Neural progenitor cell (in vitro differentiated cells): ENCODE measurements around the gene SH3GL3. TPM values are rescaled to one million over a fixed set of nuclear protein-coding genes. Genes with fewer than 3 reads are reported as not detected.

Source experiments
- DNase-seq: peaks from one replicate; pipeline ENCODE4 v3.0.0-alpha.2; 2016; ENCODE audit warnings: low spot score
- H2AFZ ChIP-seq: fragments of 200-600 bp; sonication (generic); replicated peaks from 2 replicates; pipeline ENCODE4 v1.6.1; 2016; ENCODE audit warnings: antibody characterized with exemption
- H3F3A ChIP-seq: fragments of 200-600 bp; sonication (generic); 2 replicates; pipeline ENCODE4 v1.6.1; 2016; ENCODE audit warnings: antibody characterized with exemption, low read depth
- H3K27ac ChIP-seq: fragments of 200-600 bp; sonication (generic); 2 replicates; pipeline ENCODE4 v1.5.1; 2016; ENCODE audit warnings: mild to moderate bottlenecking
- H3K27me3 ChIP-seq: fragments of 200-600 bp; sonication (generic); 2 replicates; pipeline ENCODE4 v1.6.1; 2016; ENCODE audit warnings: mild to moderate bottlenecking, moderate library complexity
- H3K36me3 ChIP-seq: fragments of 200-600 bp; sonication (generic); 2 replicates; pipeline ENCODE4 v1.5.1; 2016
- H3K4me1 ChIP-seq: fragments of 200-600 bp; sonication (generic); 2 replicates; pipeline ENCODE4 v1.6.1; 2016; ENCODE audit warnings: mixed run types
- H3K4me2 ChIP-seq: fragments of 200-600 bp; sonication (generic); 2 replicates; pipeline ENCODE4 v1.6.1; 2016
- H3K4me3 ChIP-seq: fragments of 200-600 bp; sonication (generic); 2 replicates; pipeline ENCODE4 v1.5.1; 2016
- H3K79me2 ChIP-seq: fragments of 200-600 bp; sonication (generic); 2 replicates; pipeline ENCODE4 v1.6.1; 2016; ENCODE audit warnings: low read depth
- H3K9ac ChIP-seq: fragments of 200-600 bp; sonication (generic); 2 replicates; pipeline ENCODE4 v1.6.1; 2016
- H3K9me3 ChIP-seq: fragments of 200-600 bp; sonication (generic); 2 replicates; pipeline ENCODE4 v1.5.1; 2016; ENCODE audit warnings: low read depth
- H4K20me1 ChIP-seq: fragments of 200-600 bp; sonication (generic); 2 replicates; pipeline ENCODE4 v1.6.1; 2016; ENCODE audit warnings: low read depth
- H3K27ac Mint-ChIP-seq: 3 replicates; pipeline ENCODE4 v1.8.0; 2021; ENCODE audit warnings: mixed read lengths
- H3K27me3 Mint-ChIP-seq: 2 replicates; pipeline ENCODE4 v1.8.0; 2022; ENCODE audit warnings: low read depth, mild to moderate bottlenecking, inconsistent platforms, moderate library complexity, mixed read lengths; ENCODE audit not compliant: insufficient read depth
- H3K36me3 Mint-ChIP-seq: 3 replicates; pipeline ENCODE4 v1.8.0; 2021; ENCODE audit warnings: mixed read lengths
- H3K4me1 Mint-ChIP-seq: 3 replicates; pipeline ENCODE4 v1.8.0; 2021; ENCODE audit warnings: mixed read lengths
- H3K4me3 Mint-ChIP-seq: 3 replicates; pipeline ENCODE4 v1.8.0; 2021; ENCODE audit warnings: mild to moderate bottlenecking, moderate library complexity, mixed read lengths
- H3K9me3 Mint-ChIP-seq: 3 replicates; pipeline ENCODE4 v1.8.0; 2020; ENCODE audit warnings: mixed read lengths
- EZH2 ChIP-seq: fragments of 200-600 bp; sonication (generic); IDR thresholded peaks from 2 replicates; pipeline ENCODE4 v1.6.1; 2017; ENCODE audit warnings: antibody characterized with exemption, mild to moderate bottlenecking, moderate library complexity
- EZH2phosphoT487 ChIP-seq: fragments of 200-600 bp; sonication (generic); IDR thresholded peaks from 2 replicates; pipeline ENCODE4 v1.6.1; 2017; ENCODE audit warnings: antibody characterized with exemption
- total RNA-seq: library from RNA; depleted of rRNA; stranded (reverse); fragments of >200 nt; gene quantifications from 2 replicates; pipeline ENCODE4 v1.2.3, GENCODE V29; 2015; ENCODE audit warnings: low replicate concordance
- TF ChIP-seq, protein P1 (sequence below): fragments of 200-600 bp; sonication (generic); IDR thresholded peaks from 2 replicates; pipeline ENCODE4 v1.5.1; 2017; ENCODE audit warnings: antibody characterized with exemption, mild to moderate bottlenecking

Gene SH3GL3
- total RNA-seq, 1 donor from 2014 or later: 8.2 TPM

DNA sequence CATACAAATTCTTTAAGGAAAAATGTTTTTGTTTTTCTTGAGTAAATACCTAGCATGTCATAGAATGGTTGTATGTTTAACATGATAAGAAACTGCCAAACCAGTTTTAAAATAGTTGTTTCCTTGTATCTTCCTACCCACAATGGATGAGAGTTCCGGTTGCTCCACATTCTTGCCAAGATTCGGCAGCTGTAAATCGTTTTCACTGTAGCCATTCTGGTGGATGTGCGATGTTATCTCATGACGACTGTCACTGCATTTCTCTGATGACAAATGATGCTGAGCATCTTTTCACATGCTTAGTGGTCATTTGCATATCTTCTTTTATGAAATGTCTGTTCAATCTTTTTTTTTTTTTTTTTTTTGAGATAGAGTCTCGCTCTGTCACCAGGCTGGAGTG, 36.6 kb upstream of the SH3GL3 start:
- no peak overlapping the region for H3K4me3 Mint-ChIP-seq
- no peaks in the 10 kb centered on the region for H3K4me1 Mint-ChIP-seq
- H3K36me3 Mint-ChIP-seq: no peaks in the 10 kb centered on the region

DNA sequence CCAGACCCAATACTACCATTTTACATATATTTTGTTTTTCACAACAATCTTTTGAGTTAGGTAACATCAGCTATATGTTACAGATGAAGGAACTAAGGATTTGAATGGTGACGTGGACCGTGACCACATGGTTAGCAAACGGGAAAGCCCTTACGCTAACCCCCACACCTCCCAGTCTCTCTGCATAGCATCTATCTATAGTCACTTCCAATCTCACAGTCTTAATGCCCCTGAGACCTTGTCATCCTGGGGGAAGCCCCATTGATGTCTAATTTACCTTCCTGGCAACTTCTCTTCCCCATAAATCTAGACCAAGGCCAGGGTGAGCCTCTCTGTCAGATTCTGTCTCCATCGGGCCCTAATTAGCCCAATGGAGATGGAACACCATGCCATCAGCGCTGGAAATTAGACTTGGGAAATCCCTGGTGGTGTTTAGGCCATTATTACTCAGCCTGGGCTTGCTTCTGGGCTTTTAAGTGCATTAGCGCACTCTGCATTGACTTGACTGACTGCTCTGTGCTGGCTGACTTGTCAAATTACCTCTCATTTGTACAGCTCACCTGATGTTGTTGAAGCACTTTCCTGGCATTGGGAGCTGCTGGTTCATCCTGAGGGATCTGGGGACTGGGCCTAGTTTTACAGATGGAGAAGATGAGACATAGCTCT, 34.0 kb upstream of the SH3GL3 start:
- Mint-ChIP-seq H3K4me1 (no peaks in the 10 kb centered on the region), H3K9me3 (no peaks in the 10 kb centered on the region), H3K27ac (no peak overlapping the region), H3K4me3 (no peak overlapping the region), H3K27me3 (no peaks in the 10 kb centered on the region), H3K36me3 (no peaks in the 10 kb centered on the region)
- no peak overlapping the region for H3K4me3 ChIP-seq
- TF ChIP-seq EZH2 (no peak), EZH2phosphoT487 (no peak)
- TF ChIP-seq, protein P1, sequence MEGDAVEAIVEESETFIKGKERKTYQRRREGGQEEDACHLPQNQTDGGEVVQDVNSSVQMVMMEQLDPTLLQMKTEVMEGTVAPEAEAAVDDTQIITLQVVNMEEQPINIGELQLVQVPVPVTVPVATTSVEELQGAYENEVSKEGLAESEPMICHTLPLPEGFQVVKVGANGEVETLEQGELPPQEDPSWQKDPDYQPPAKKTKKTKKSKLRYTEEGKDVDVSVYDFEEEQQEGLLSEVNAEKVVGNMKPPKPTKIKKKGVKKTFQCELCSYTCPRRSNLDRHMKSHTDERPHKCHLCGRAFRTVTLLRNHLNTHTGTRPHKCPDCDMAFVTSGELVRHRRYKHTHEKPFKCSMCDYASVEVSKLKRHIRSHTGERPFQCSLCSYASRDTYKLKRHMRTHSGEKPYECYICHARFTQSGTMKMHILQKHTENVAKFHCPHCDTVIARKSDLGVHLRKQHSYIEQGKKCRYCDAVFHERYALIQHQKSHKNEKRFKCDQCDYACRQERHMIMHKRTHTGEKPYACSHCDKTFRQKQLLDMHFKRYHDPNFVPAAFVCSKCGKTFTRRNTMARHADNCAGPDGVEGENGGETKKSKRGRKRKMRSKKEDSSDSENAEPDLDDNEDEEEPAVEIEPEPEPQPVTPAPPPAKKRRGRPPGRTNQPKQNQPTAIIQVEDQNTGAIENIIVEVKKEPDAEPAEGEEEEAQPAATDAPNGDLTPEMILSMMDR: no peak
- no peaks in the 10 kb centered on the region for H3K36me3 ChIP-seq
- DNase-seq: no peak
- H4K20me1 ChIP-seq: no peaks in the 10 kb centered on the region
- H3K4me1 ChIP-seq: no peaks in the 10 kb centered on the region
- H3K4me2 ChIP-seq: no peak overlapping the region
- no peak overlapping the region for H2AFZ ChIP-seq
- H3K27ac ChIP-seq: no peak overlapping the region
- H3K27me3 ChIP-seq: no peaks in the 10 kb centered on the region
- H3F3A ChIP-seq: no peaks in the 10 kb centered on the region
- no peaks in the 10 kb centered on the region for H3K79me2 ChIP-seq
- H3K9ac ChIP-seq: no peak overlapping the region
- no peaks in the 10 kb centered on the region for H3K9me3 ChIP-seq

More for the DNA sequence above, 36.6 kb upstream of the SH3GL3 start:
- Histone ChIP-seq H3K79me2 (no peaks in the 10 kb centered on the region), H2AFZ (no peak overlapping the region), H3K9ac (no peak overlapping the region), H3K9me3 (no peaks in the 10 kb centered on the region), H3K27me3 (no peaks in the 10 kb centered on the region), H3K4me3 (no peak overlapping the region), H4K20me1 (no peaks in the 10 kb centered on the region), H3K4me2 (no peak overlapping the region), H3K4me1 (no peaks in the 10 kb centered on the region), H3K27ac (no peak overlapping the region), H3F3A (no peaks in the 10 kb centered on the region), H3K36me3 (no peaks in the 10 kb centered on the region)
- H3K27me3 Mint-ChIP-seq: no peaks in the 10 kb centered on the region
- no peak overlapping the region for H3K27ac Mint-ChIP-seq
- no peaks in the 10 kb centered on the region for H3K9me3 Mint-ChIP-seq
- no peak for DNase-seq
- TF ChIP-seq, protein P1: no peak
- TF ChIP-seq EZH2: no peak
- TF ChIP-seq EZH2phosphoT487: no peak

DNA sequence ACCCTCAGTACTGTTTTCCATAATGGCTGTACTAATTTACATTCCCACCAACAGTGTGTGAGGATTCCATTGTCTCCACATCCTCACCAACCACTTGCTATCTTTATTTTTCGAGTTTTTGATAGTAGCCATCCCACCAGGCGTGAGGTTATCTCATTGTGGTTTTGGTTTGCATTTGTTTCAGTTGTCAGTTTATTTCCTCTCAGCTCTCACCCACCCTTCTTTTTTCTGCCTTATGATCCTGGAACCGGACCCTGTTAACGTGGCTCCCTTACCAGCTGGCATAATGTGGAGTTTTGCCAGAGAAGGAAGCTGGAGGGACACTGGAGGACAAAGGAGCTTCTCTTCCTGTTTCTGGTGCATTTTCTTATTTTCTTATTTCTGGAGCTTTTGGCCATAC, 25.1 kb upstream of the SH3GL3 start:
- no peak overlapping the region for H3K4me3 ChIP-seq
- H3K4me2 ChIP-seq: no peak overlapping the region
- Mint-ChIP-seq H3K27me3 (peaks cover 5% of the 10 kb centered on the region), H3K4me3 (no peak overlapping the region), H3K4me1 (no peaks in the 10 kb centered on the region), H3K27ac (no peak overlapping the region), H3K36me3 (no peaks in the 10 kb centered on the region), H3K9me3 (no peaks in the 10 kb centered on the region)
- no peaks in the 10 kb centered on the region for H3F3A ChIP-seq
- no peaks in the 10 kb centered on the region for H3K27me3 ChIP-seq
- H3K9me3 ChIP-seq: no peaks in the 10 kb centered on the region
- H2AFZ ChIP-seq: no peak overlapping the region
- H3K79me2 ChIP-seq: no peaks in the 10 kb centered on the region
- H3K36me3 ChIP-seq: no peaks in the 10 kb centered on the region
- H3K27ac ChIP-seq: no peak overlapping the region
- H3K9ac ChIP-seq: no peak overlapping the region
- TF ChIP-seq EZH2: no peak
- TF ChIP-seq, protein P1: no peak
- TF ChIP-seq EZH2phosphoT487: no peak
- no peak for DNase-seq
- no peaks in the 10 kb centered on the region for H4K20me1 ChIP-seq
- no peaks in the 10 kb centered on the region for H3K4me1 ChIP-seq
